Natural killer cell (primary cell): ENCODE results near the gene NCL. TPM values are rescaled to one million over a fixed set of nuclear protein-coding genes. Genes with fewer than 3 reads are reported as not detected.

ENCODE experiments used
- ATAC-seq, 3 donors: fragments of 150-1000 bp in 2 of 3; fragments of 200-7000 bp in 1 of 3; cut with Tn5 transposase; 1 replicate in 1 of 3; 2 replicates in 2 of 3; pipeline ENCODE4 v1.10.0; 2021; ENCODE audit warnings: mild to moderate bottlenecking in 2 of 3, moderate library complexity in 2 of 3
- DNase-seq, 2 donors: peaks; one replicate each; pipeline versions ENCODE4 v3.0.0 to v3.0.0-alpha.2; 2013 to 2021; ENCODE audit warnings: mixed read lengths in 1 of 2
- H3K27ac ChIP-seq: one replicate; pipeline ENCODE4 v1.5.1; 2013; ENCODE audit warnings: mild to moderate bottlenecking, low read length
- H3K27me3 ChIP-seq: one replicate; pipeline ENCODE4 v1.6.1; 2013; ENCODE audit warnings: low read length; ENCODE audit not compliant: control insufficient read depth, insufficient read depth
- H3K36me3 ChIP-seq: one replicate; pipeline ENCODE4 v1.6.1; 2013; ENCODE audit warnings: low read length; ENCODE audit not compliant: control insufficient read depth, insufficient read depth
- H3K4me1 ChIP-seq: one replicate; pipeline ENCODE4 v1.6.1; 2013; ENCODE audit warnings: low read length; ENCODE audit not compliant: control insufficient read depth, insufficient read depth
- H3K4me3 ChIP-seq: one replicate; pipeline ENCODE4 v1.5.1; 2013; ENCODE audit warnings: low read length
- H3K9me3 ChIP-seq: one replicate; pipeline ENCODE4 v1.6.1; 2013; ENCODE audit warnings: low read length; ENCODE audit not compliant: control insufficient read depth, insufficient read depth
- H3K27ac Mint-ChIP-seq, 2 donors: one replicate each; pipeline ENCODE4 v1.8.0; 2022; ENCODE audit warnings: mild to moderate bottlenecking in 2 of 2, mixed read lengths in 2 of 2, moderate library complexity in 1 of 2
- H3K27me3 Mint-ChIP-seq, 2 donors: one replicate each; pipeline ENCODE4 v1.8.0; 2022; ENCODE audit warnings: low read depth in 2 of 2, mixed read lengths in 2 of 2
- H3K36me3 Mint-ChIP-seq: one replicate; pipeline ENCODE4 v1.8.0; 2022; ENCODE audit warnings: mixed read lengths
- H3K4me1 Mint-ChIP-seq, 2 donors: one replicate each; pipeline ENCODE4 v1.8.0; 2022; ENCODE audit warnings: mixed read lengths in 2 of 2
- H3K4me3 Mint-ChIP-seq: one replicate; pipeline ENCODE4 v1.8.0; 2022; ENCODE audit warnings: mild to moderate bottlenecking, moderate library complexity, mixed read lengths
- H3K9me3 Mint-ChIP-seq, 2 donors: one replicate each; pipeline ENCODE4 v1.8.0; 2022; ENCODE audit warnings: mixed read lengths in 2 of 2
- CTCF ChIP-seq: fragments of 200-600 bp; IDR thresholded peaks from one replicate; pipeline ENCODE4 v1.8.0; 2022; ENCODE audit warnings: antibody characterized with exemption
- WGBS: methylation state at CpG from one replicate; pipeline ENCODE4 v1.1.7; 2013; ENCODE audit warnings: missing lambda C conversion rate; ENCODE audit not compliant: insufficient coverage; 5-methylcytosine and 5-hydroxymethylcytosine counted together
- intact Hi-C: fragments of 100-400 bp; cut with micrococcal nuclease; formaldehyde crosslinking; loops from one replicate; pipeline ENCODE4 v1.14.2; 2022
- total RNA-seq, 4 donors: library from RNA; stranded (reverse); fragments of 120-200 nt in 1 of 4; gene quantifications; one replicate each; pipeline versions ENCODE4 v1.2.3 to v1.2.4, GENCODE V29; 2013 to 2022

NCL gene
- total RNA-seq, 3 donors from 2014 or later (not counting 1 experiment from before 2014, with no cell fraction given) = 485 to 540 (median 529) TPM

GRCh38 chr2:231429901-231430300 is 34.4 kb downstream of the NCL start:
- Histone ChIP-seq H3K4me3 (no peak overlapping the region), H3K4me1 (peaks cover 34% of the 10 kb centered on the region), H3K36me3 (no peaks in the 10 kb centered on the region), H3K9me3 (peaks cover 19% of the 10 kb centered on the region), H3K27me3 (no peaks in the 10 kb centered on the region), H3K27ac (no peak overlapping the region)
- DNase-seq (no peak), ATAC-seq (no peak)
- Mint-ChIP-seq H3K4me1 (peaks cover 23 to 26% of the 10 kb centered on the region in 2 donors), H3K4me3 (no peak overlapping the region), H3K36me3 (peaks cover 18% of the 10 kb centered on the region), H3K27me3 (peaks cover 0 to 4% of the 10 kb centered on the region in 2 donors), H3K27ac (peak overlapping the region in 1 of 2 donors; percentile 100), H3K9me3 (peaks cover 11 to 13% of the 10 kb centered on the region in 2 donors)
- no peak for TF ChIP-seq CTCF
- intact Hi-C loops = no loop called here
- 93% methylated on average over 3 of the region's 3 CpGs for WGBS

- Histone ChIP-seq H3K9me3 (peaks cover 19% of the 10 kb centered on the region), H3K4me1 (peaks cover 39% of the 10 kb centered on the region), H3K36me3 (no peaks in the 10 kb centered on the region), H3K27me3 (no peaks in the 10 kb centered on the region), H3K27ac (no peak overlapping the region), H3K4me3 (no peak overlapping the region)
- DNase-seq (no peak), ATAC-seq (no peak)
- no peak for TF ChIP-seq CTCF
- peak overlapping the region in 1 of 2 donors; percentile 100 for H3K27ac Mint-ChIP-seq
- intact Hi-C loops = no loop called here
- H3K36me3 Mint-ChIP-seq = peaks cover 18% of the 10 kb centered on the region
- no peak overlapping the region for H3K4me3 Mint-ChIP-seq
- over 99% methylated on average over 6 of the region's 6 CpGs for WGBS
- H3K9me3 Mint-ChIP-seq = peaks cover 11 to 13% of the 10 kb centered on the region in 2 donors
- peaks cover 0 to 4% of the 10 kb centered on the region in 2 donors for H3K27me3 Mint-ChIP-seq
- peaks cover 23 to 26% of the 10 kb centered on the region in 2 donors for H3K4me1 Mint-ChIP-seq
Measured at GRCh38 chr2:231429152-231429551, 35.1 kb downstream of the NCL start.

GRCh38 chr2:231427116-231427515 is 37.2 kb downstream of the NCL start:
- no peak for TF ChIP-seq CTCF
- peaks cover 16% of the 10 kb centered on the region for H3K36me3 Mint-ChIP-seq
- peaks cover 29 to 31% of the 10 kb centered on the region in 2 donors for H3K4me1 Mint-ChIP-seq
- Histone ChIP-seq H3K4me1 (peaks cover 39% of the 10 kb centered on the region), H3K36me3 (no peaks in the 10 kb centered on the region), H3K27ac (peak overlapping the region; percentile 93), H3K27me3 (no peaks in the 10 kb centered on the region), H3K9me3 (peaks cover 15% of the 10 kb centered on the region), H3K4me3 (peak overlapping the region; percentile 20)
- ATAC-seq (peak in 1 of 3 donors; percentile 21), DNase-seq (no peak)
- H3K9me3 Mint-ChIP-seq = peaks cover 11 to 13% of the 10 kb centered on the region in 2 donors
- peak overlapping the region; percentile 95 to 100 for H3K27ac Mint-ChIP-seq
- peaks cover 0 to 4% of the 10 kb centered on the region in 2 donors for H3K27me3 Mint-ChIP-seq
- WGBS = 38% methylated on average over 3 of the region's 3 CpGs
- intact Hi-C loops = no loop called here
- H3K4me3 Mint-ChIP-seq = peak overlapping the region; percentile 89
